A549 treated with dexamethasone at 1 μM for 4 hours (cell line): ENCODE results near the gene NMD3. TPM values are rescaled to one million over a fixed set of nuclear protein-coding genes. Genes with fewer than 3 reads are reported as not detected.

Experiments used
- total RNA-seq: library from RNA; stranded (reverse); fragments of 200-300 nt; extraction: Qiagen RNA extraction; gene quantifications from 5 replicates; pipeline ENCODE4 v1.2.3, GENCODE V29; 2022

NMD3 gene
- 41.8 to 57.1 TPM (median 53.0 TPM) in 5 replicates for total RNA-seq

DNA sequence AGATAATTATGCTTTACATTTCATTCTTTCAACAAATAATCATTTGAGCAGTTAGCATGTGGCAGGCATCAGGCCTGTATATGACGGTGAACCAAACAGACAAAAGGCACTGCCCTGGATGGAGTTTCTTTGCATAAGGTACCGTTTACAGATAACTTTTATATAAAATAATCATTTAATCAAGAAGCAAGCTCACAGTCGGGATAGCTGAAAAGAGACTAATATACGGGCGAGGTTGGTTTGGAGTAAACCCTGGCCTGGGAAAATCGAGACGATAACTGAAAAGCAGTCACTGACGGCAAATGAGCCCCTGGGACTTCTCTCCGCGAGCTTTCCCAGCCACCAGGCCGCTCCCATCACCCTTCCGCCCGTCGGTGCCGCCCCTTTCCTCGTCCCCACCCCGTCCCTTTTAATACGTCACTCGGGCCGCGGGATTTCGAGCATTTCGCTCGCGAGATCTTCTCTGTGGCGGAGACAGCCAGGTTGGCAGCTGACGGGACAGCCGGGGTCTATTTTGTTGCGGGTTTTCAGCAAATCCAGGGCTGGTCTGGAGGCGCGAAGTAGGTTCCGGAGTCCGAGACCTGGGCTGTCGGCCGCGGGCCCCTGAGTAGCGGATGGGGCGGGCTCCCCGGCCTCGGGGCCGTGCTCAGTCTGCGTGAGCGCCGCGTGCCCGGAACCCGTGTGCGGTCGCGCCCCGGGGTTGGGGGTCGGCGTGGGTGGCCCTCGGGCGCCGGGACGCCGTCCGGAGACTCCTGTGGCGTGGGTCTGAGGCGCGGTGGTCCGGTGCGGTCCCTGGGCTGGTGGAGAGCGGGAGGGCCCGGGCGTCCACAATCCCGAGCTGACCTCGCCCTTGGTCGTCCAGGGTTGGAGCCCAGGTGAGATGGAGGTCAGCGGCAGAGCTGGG, at the start of gene NMD3:
Gene NMD3, plus strand, starts transcription at position 462 of the 904 bp plus-strand sequence. CDS start 703 bp downstream, outside the sequence.

Other genes with a start within 250 kb of the NMD3 start
- 0.06 to 0.27 TPM (median 0.22 TPM) in 5 replicates for gene B3GALNT1, start 116.0 kb upstream of the NMD3 start, total RNA-seq
- 0.04 to 0.06 TPM in 2 of 5 replicates, not detected in the others for gene SPTSSB, start 150.2 kb downstream of the NMD3 start, total RNA-seq